ENCODE measurements around the gene EOGT.

EOGT gene

DNA sequence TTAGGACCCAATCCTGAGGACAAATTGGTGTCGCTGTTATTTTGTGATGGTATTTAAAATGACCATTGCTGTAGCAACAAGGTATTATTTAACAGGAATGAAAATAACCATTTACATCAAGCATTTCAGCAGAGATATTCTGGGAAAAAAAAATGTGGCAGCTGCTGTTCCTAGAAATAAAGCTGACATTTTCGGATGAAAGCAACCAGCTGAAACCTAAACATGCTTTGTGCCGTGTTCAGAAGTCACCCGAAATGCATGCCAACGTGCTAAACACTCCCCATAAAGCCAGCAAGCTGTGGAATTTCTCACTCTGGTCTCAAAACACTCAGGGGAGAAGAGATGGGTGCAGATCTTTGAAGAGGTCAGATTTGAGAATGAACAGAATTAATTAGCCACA is 49.6 kb downstream of the EOGT start:
- peak in 1 of 56 donors; percentile 4 for DNase-seq

DNA sequence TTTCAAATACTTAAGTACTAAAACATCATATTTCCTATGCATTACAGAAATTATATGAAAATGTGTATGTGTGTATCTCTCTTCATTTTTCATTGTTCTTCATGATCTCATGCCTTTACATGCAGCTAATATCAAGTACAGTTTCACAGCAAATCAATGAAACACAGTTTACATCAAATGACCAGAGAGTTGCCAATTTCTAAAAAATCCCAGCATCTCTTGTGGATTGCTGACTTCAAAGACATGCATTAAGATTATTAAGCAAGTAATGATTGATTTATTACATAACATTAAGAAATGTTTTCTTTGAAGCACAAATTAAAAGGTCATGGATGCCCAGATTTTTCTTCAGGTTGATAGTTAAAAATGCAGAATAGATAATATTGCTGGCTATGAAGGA is 50.1 kb downstream of the EOGT start:
- no peak for DNase-seq

DNA sequence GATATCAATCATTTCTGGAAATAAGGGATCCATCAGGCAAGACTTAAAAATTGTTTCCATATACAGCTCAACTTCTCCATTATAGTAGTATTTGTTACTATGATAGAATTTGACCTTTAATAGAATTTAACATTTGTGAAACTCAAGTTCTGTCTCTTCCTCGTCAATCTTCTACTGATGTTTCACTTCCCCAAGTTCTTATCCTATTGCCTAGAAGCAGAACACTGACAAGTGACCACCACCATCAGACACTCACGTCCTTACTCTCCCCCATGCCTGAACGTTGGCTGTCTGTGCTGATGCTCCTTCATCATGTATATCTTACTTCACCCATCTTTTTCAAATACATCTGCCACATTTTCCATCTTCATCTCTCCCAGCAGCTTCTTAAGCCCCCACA is 54.6 kb downstream of the EOGT start:
- DNase-seq = no peak

DNA sequence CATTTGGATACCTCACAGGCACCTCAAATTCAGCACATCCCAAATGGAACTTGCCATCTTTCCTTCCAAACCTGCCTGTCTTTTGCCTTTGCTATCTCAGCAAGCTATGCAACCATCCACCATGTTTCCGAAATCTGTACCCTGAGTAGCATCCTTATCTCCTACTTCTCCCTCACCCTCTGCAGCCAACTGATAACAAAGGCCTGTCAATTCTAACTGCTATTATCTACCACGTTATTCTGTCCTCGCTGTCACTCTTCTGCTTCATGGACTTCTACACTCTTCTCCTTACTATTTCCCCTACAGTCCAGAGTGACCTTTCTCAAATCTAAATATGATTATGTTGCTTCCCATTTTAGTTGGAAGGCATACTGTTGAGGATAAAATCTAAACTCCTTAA is 55.6 kb downstream of the EOGT start:
- DNase-seq = no peak

DNA sequence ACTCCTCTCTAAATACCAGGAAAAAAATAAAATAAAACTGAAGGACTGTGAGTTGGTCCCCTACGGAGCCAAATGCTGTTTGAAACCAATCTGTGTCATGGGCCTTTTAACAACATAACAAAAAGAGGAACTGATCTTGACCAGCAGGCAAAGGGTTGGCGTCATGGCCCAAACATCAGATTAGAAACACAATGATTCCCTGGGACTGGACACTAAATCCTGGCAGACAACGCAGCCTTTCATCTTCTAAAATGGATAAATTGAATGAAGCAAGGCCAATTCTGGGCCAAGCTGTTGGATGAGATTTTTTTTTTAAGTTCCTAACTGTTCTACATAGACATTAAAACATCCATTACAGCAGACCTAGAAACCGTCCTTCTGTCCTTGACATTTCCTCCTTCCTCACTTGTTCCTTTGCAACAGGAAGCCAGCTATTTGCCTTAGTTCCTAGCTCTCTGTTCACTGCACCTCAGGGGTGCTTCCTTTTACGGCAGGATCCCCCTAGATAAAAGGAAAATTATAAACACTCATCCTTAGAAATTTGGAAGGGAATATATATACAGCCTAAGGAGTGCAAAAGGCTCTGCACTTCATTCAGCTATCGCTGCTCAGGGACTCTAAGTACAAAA is 59.6 kb downstream of the EOGT start:
- no peak for DNase-seq

DNA sequence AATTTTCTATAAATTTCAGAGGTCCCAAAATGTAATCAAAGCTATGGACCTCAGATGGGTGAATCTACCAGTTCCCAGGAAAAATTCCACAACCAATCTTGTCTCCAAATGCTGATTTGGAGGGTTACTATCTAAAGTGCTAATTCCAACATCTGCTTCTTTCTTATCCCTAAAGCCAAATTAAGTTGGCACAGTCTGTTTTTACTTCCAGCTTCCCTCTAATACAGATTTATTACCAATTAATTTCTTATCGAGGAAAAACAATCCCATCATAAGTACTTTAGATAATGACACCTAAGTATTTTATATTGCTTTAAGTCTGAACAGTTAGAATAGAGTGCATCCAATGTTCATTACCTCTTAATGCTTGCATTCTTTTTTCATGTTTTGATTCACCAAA is 68.3 kb downstream of the EOGT start:
- no peak for DNase-seq

DNA sequence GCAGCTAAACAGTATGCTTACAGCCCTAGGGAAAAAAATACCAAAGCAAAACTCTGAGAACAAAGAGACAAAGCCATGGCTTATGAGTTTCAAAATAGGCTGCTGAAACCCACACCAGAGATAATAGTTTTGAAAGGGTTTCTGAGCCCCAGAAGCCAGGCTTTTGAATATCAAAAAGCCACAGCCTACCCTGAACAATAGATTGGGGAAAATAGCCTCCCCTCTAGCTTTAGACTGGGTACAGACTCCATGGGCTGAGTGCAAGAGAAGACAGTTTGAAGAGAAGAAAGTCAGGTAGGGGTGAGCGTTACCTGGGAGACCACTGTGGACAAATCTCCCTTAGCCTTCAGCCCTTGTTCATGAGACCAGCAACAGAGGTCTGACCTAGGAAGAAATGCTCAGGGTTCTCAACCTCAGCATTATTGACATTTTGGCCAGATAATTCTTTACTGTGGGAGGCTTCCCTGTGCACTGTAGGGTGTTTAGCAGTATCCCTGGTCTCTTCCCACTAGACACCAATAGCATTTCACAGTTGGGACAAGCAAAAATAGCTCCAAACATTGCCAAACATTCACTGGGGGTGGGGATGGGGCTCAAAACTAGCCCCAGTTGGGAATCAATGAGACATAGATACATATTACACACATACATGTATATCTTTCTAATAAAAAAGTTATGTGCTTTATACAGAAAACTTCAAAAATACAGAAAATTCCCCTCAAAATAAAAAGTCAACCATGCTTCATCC is 69.6 kb downstream of the EOGT start:
- no peak for DNase-seq

DNA sequence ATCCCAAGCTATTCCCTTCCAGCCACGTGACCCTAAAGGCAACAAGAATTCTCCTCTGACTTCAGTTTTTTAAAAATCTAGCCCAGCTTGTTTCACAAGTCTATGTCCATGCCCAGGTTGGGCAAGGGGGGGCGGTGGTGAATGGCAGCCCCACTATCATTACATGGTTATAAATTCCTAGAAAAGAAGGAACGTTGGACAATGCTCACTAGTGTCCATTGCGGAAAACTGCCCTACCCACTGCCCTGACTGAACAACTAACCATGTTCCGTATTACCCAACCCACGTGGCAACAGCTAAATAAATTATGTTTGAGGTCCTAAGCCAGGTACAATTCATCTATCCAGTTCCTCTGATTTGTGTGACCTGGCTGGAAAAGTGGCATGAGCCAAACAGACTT is 72.4 kb downstream of the EOGT start:
- no peak for DNase-seq

DNA sequence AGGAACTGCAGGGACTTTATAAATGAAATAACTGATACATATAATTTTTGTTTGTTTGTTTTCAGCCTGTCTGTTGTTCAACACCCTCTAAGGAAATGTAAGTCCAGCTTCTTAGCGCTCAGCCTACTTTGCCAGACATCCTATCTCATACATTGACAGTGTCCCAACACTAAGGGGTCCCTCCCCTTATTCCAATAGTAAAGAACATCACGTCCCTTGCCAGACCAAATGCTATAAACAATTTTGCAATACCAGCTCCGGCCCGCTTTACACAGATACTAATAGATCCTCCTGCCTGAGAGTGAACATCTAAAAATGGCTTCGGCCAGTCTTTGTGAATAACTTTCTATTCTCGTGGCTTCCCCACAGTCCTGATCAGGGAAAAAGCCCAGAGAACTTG is 76.6 kb downstream of the EOGT start:
- no peak for DNase-seq

DNA sequence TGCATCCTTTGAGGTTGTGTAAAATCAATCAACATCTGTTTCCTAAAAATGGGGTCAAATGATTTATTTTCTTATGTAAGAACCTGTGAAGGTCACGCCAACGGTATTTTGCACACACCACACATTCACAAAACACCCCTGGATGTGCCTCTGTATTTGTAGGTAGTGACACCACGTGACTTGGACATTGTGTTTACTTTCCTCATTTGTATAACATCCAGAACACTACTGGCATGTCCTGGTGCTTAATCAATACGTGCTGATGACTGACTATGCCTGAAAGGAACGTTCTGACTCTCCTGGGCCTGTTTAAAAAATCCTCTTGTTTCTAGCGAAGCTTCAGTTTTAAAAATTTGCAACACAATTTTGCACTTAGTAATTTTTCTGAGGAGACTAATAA is 77.7 kb downstream of the EOGT start:
- no peak for DNase-seq

DNA sequence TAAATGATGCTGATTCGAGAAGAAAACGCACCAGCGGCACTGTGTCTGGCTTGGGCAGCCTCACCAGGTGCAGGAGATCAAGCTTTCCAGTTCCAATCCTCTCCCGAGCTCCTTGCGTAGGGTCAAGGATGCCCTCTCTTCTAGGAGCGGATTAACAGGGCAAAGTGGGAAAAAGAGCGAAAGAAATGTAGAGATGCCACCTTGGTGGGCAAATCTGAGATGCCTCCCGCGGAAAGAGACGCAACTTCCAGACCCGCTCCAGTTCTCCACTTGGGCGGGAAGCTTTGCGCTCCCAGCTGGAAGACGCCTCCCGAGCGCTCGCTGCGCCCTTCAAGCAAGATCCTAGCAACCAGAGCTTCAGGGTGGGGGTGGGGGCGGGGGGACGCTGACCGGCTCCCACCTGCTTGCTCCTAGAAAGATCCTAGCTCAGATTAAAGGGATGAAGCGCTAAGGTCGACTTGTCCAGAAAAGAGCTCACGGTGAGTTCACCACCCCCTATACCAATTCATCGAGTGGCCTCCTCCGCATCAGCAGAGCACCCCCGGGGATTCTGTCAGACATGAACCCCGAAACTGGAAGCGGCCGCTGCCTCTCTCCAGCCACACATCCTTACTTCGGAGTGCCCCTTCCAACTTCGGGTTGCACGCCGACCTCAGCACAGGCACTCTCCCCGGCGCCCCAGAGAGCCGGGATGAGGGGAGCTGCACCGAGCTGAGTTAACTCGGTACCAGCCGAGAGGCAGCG is 81.9 kb downstream of the EOGT start:
- peak in 8 of 56 donors; percentile 2 to 37 (median 16) for DNase-seq

All from amygdala (tissue), 56 donors.